Right hindlimb (tissue), 1 donor: Measurements from ENCODE around the gene CABP5.

ENCODE experiments used
- DNase-seq: peaks from one replicate; pipeline ENCODE4 v3.0.0-alpha.2; 2018

The CABP5 gene

GRCh38 chr19:48029431-48029830, 14.4 kb downstream of the CABP5 start:
- DNase-seq: no peak

DNA sequence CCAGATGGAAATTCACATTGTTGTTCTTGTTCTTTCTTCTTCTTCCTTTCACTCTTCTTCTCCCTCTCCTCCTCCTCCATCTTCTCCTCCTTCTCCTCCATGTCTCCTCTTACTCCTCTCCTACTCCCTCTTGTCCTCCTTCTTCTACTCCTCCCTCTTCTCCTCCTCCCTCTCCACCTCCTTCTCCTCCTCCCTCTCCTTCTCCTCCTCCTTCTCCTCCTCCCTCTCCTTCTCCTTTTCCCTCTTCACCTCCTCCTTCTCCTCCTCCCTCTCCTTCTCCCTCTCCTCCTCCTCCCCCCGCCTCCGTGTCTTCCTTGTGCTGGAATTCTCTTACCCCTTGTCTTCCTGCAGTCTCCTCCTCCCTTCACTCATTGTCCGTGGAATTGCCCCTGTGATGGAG, 18.4 kb downstream of the CABP5 start:
- DNase-seq: no peak

DNA sequence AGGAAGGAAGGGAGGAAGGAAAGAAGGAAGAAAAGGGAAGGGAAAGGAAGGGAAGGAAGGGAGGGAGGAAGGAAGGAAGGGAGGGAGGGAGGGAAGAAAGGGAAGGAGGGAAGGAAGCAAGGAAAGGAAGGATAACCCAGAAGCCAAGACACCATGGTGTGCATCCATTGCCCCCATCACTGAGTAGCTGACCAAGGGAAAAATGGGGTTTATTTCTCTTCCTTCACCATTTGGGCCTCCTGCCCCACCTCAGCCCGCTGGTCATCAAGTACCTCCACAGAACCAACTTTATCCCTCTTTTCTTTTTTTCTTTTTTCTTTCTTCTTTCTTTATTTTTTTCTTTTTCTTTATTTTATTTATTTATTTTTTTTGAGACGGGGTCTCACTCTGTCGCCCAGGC, 20.4 kb downstream of the CABP5 start:
- DNase-seq: no peak

DNA sequence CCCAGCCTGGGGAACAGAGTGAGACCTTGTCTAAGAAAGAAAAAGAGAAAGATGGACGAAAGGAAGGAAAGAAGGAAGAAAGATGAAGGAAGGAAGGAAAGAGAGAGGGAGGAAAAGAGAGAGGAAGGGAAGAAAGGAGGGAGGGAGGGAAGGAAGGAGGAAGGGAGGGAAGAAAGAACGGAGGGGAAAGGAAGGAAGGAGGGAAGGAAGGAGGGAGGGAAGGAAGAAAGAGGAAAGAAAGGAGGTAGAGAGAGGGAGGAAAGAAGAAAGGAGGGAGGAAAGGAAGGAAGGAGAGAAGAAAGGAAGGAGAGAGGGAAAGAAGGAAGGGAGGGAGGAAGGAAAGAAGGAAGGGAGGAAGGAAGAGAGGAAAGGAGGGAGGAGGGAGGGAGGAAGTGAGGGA, 20.9 kb downstream of the CABP5 start:
- DNase-seq: no peak

- no peak for DNase-seq
These were observed 23.2 kb downstream of the CABP5 start for GRCh38 chr19:48020686-48021085.

DNA sequence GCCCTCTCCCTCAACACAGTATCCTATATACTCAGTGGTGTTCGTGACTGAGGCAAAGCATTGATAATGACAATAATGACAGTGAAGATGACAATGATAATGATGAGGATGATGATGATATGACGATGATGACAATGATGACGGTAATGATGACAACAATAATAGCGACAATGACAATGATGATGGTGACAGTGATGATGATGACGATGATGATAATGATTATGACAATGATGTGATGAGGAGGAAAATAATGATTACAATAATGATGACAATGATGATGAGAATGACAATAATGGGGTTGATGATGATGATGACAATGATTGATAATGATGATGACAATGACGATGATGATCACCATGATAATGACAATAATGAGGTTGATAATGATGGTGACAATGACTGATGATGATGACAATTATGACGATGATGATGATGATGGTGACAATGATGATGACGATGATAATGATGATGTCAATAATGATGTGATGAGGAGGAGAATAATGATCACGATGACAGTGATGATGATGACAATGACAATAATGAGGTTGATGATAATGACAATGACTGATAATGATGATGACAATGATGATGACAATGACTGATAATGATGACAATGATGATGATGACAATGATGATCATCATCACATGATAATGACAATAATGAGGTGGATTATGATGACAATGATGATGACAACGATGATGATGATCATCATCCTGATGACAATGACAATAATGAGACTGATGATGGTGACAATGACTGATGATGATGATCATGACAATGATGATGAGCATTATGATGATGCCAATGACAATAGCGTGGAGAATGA, 32.7 kb downstream of the CABP5 start:
- no peak for DNase-seq

DNA sequence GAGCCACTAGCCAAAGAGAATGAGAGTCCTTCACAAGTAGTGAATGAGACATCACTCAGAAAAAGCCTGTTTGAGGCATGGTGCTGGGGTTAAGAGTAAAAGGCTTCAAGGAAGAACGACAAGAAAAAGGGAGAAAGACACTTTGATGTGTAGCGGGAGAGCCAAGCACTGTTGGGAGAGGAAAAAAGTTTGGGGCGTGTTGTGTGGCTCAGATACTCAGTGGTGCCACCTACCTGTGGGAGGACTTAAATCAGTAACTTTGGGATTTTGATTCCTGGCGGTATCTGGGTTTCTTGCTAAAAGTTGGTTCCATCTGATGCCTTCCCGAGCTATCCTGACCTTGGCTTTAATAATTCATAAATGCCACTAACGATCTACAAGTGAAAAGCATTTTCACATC, 37.1 kb downstream of the CABP5 start:
- no peak for DNase-seq

GRCh38 chr19:48004236-48004635, 39.6 kb downstream of the CABP5 start:
- no peak for DNase-seq

GRCh38 chr19:48000846-48001245, 43.0 kb downstream of the CABP5 start:
- no peak for DNase-seq

DNA sequence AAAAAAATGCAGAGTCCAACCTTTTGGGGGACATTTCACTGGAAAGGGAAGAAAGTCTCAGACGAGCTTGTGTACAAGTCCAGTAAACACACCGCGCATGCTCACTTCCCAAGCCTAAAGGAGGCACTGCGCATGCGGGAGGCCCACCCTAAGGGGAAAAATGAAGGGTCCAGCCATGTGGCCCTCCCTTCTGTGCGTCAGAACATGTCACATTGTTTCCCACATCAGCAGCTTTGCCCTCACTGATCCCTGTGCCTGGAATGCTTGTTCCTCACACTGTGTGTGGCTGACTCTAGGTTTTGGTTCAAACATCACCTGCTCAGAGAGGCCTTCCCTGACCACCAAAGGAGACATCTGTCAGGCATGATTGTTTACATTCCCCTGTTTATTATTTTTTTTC, 45.1 kb downstream of the CABP5 start:
- no peak for DNase-seq

GRCh38 chr19:47996230-47996727, 47.6 kb downstream of the CABP5 start:
- DNase-seq: no peak

DNA sequence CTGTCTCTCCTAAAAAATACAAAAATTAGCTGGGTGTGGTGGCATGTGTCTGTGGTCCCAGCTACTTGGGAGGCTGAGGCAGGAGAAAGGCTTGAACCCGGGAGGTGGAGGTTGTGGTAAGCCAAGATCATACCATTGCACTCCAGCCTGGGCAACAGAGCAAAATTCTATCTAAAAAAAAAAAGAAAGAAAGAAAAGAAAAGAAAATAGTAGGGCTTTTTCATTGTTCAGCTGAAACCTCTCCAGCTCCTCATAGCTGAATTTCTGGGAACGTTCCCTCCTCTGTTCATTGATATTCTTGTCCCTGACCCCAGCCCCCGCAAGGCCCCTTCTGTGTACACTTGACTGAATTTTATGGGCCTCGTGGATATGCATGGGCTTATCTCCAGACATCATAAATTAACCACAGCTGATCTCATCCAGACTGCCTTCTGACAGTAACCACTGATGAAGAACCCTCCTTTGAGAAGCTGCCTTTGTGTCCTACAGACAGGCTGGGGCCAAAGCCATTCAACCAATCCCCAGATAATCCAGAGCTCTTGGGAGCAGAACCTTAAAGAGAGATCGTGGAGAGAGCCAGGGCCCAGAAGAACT, 49.6 kb downstream of the CABP5 start, which contains the start of gene ELSPBP1:
TSS of gene ELSPBP1 (plus strand) at position 424 of the 594 bp plus-strand sequence. CDS start 14,036 bp downstream, outside the sequence.
- no peak for DNase-seq

DNA sequence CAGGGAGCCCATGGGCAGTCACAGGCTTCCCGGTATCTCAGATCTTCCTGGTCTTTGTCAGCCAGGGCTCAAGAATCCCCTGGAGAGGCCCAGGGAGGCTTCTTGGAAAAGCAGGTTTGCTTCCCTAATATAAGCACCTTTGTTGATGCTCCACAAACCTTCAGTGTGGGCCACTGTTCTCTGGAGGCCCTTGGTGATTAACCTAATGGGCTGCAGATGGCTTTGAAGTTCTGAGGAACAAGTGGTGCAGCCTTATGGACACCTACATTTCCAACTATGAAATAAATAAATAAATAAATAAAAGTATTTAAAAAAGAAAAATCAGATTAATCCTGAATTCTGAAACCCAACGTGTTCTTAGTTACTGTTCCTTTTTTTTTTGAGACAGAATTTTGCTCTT, 51.8 kb downstream of the CABP5 start, which contains the start of gene BSPH1:
TSS of gene BSPH1 (minus strand) at position 101 of the 400 bp plus-strand sequence. CDS start at position 12, 89 bp downstream.
- no peak for DNase-seq

DNA sequence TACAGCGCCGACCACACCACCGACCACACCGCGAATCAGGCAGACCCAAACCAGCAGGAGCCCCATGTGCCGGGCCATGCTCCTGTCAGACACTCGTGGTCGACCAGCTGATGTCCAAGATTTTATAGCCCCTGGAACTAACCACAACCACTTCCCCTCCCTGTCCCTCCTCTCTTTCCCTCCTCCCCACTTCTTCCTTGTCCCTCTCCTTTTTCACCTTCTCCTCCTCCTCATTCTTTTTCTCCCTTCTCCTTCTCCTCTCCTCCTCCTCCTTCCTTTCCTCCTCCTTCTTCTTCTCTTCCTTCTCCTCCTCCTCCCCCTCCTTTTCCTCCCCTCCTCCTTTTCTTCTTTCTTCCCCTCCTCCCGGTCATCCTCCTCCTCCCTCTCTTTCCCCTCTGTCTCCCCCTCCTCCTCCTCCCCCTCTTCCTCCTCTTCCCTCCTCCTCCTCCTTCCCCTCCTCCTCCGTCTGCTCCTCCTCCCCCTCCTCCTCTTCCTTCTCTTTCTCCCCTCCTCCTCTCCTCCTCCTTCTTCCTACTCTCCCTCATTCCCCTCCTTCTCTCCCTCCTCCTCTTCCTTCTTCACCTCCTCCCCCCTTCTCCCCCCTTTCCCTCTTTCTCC, 52.6 kb downstream of the CABP5 start:
- DNase-seq: no peak
